Right ventricle myocardium inferior (tissue), 1 donor: ENCODE results near the gene MICAL1. TPM values are rescaled to one million over a fixed set of nuclear protein-coding genes. Genes with fewer than 3 reads are reported as not detected.

Source experiments
- ATAC-seq: fragments of 200-7000 bp; cut with Tn5 transposase; one replicate; pipeline ENCODE4 v1.9.1; 2020; ENCODE audit warnings: mild to moderate bottlenecking, moderate library complexity
- DNase-seq: peaks from one replicate; pipeline ENCODE4 v3.0.0; 2021; ENCODE audit errors: missing footprints
- intact Hi-C: fragments of 100-400 bp; cut with DNase I; formaldehyde crosslinking; loops from one replicate; pipeline ENCODE4 v1.11.0; 2022
- total RNA-seq: library from RNA; stranded (reverse); fragmentation: NEBNext Ultra II Directional; extraction: Animal tissue kit (Norgen Biotek cat#: 25700); gene quantifications from one replicate; pipeline ENCODE4 v1.2.1, GENCODE V29; 2021
- donor health status: DM: no; HTN: yes; CAD: no; lungs with severe emphysema.

The MICAL1 gene
- total RNA-seq, 1 donor from 2014 or later: 8.3 TPM

DNA sequence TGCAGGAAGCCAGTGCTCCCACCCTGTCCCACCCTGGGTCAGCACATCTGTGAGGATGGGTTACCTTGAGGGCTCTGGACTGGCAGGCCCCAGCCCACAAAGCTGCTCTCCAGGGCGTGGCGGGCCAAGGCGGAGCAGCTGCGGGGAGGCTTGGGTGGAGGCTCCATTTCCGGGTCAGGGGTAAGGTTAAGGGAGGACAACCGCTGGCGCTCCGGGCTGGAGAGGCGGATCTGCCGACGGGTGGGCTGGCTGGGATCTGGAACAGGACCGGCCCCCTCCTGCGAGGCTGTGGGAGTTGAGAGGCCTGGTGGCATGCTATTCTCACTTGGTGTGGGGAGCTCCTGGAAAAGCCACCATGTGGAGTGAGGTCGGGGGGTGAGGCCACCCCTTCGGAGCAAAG lies 9.5 kb downstream of the MICAL1 start:
- DNase-seq (no peak), ATAC-seq (no peak)
- intact Hi-C loops: no loop called here

- DNase-seq (no peak), ATAC-seq (no peak)
- intact Hi-C loops: no loop called here
Measured at GRCh38 chr6:109445382-109445781, 10.2 kb downstream of the MICAL1 start.

- ATAC-seq (no peak), DNase-seq (no peak)
- intact Hi-C loops: loop anchor here (5.0 kb wide), 1 partner anchor 39 kb away; the partner anchor contains the start of gene ZBTB24
Measured at GRCh38 chr6:109443425-109443950, 12.1 kb downstream of the MICAL1 start.

- intact Hi-C loops: loop anchor here (5.0 kb wide), 1 partner anchor 40 kb away; the partner anchor contains the start of gene ZBTB24
- ATAC-seq (no peak), DNase-seq (no peak)
Measured at GRCh38 chr6:109442393-109442924, 13.1 kb downstream of the MICAL1 start.

- intact Hi-C loops: loop anchor here (2.0 to 5.0 kb wide), 3 partner anchors 14 to 58 kb away; partner anchors contain the start of genes CD164, MICAL1 and ZBTB24
- ATAC-seq: peak; percentile 29
- peak; percentile 70 for DNase-seq
Measured at GRCh38 chr6:109441069-109441816, 14.3 kb downstream of the MICAL1 start.

DNA sequence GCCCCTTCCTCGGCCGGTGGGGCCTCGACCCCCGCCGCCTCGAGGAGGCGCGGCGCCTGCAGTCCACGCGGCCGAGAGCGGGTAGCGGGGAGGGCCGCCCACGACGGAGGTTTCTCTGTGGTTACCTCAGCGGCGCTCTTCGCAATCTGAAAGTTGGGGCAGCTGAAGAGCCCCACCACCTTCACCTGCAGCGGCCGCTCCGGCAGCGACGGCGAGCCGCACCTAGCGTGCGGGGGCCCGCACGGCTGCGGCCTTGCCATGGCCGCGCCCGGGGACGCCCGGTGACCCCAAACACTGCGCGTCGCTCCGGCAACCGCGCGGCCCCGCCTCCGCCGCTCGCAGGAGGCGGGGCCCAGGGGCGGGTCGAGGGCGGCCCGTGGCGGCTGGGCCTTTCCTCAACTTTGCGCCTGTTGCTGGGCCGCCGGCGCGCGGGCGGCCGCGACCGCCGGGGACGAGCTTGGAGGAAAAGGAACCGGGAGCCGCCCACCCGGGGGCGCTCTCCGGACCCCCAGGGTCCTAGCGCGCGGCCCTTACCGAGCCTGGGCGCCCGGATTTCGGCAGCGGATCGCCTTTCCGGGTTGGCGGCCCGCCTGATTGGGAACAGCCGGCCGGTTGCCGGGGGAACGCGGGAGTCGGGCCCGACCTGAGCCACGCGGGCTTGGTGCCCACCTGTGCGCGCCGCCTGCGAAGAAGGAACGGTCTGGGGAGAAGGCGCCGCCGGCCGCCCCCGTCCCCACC lies 15.1 kb downstream of the MICAL1 start, which contains the start of the genes PPIL6 and SMPD2:
PPIL6 (minus strand) TSS at position 298 of the 738 bp plus-strand sequence; CDS start at position 260, 38 bp downstream.
SMPD2 (plus strand) TSS at position 394 of the 738 bp plus-strand sequence. CDS start 398 bp downstream, outside the sequence.
- intact Hi-C loops: loop anchor here (2.0 to 5.0 kb wide), 3 partner anchors 14 to 58 kb away; partner anchors contain the start of genes CD164, MICAL1 and ZBTB24
- ATAC-seq (peak; percentile 95), DNase-seq (peak; percentile 94)

DNA sequence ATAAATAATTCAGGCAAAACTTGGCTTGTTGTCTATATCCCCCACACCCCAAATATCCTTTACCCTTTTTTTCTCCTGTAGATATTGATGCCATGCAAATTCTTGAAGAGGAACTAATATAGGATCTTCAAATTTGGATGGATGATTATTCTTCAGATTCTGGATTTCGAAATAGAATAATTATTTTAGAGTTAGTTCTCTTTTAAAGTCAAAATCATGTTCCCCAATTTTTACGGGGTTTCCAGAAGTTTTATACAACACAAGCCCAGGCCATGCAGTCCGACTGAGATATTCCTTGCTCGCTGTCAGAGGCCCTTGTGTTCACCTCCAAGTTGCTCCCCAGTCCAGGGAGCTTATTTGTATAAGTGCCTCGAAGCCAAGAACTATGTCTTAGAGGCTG lies 19.5 kb downstream of the MICAL1 start:
- ATAC-seq (no peak), DNase-seq (no peak)
- intact Hi-C loops: no loop called here

DNA sequence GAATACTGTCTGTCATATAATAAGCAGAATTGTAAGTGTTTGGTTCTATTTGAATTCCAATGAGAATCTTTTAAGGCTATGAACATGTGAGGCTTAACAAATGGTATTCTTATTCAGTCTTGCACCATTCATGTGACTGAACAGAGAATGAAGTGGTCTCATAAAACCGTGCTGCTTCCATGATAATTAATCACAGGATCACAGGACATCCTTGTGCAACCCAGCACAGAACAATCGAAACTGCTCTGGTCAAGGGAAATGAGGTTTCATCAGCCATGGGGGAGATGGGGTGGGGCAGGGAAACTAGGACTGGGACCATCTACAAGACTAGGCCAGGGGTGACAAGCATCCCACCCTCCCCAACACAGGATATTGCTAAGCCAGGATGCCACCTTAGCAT lies 21.1 kb downstream of the MICAL1 start:
- DNase-seq: no peak
- intact Hi-C loops: no loop called here
- ATAC-seq: no peak

GRCh38 chr6:109429496-109429895 lies 26.1 kb downstream of the MICAL1 start:
- no peak for DNase-seq
- intact Hi-C loops: no loop called here
- peak; percentile 16 for ATAC-seq

DNA sequence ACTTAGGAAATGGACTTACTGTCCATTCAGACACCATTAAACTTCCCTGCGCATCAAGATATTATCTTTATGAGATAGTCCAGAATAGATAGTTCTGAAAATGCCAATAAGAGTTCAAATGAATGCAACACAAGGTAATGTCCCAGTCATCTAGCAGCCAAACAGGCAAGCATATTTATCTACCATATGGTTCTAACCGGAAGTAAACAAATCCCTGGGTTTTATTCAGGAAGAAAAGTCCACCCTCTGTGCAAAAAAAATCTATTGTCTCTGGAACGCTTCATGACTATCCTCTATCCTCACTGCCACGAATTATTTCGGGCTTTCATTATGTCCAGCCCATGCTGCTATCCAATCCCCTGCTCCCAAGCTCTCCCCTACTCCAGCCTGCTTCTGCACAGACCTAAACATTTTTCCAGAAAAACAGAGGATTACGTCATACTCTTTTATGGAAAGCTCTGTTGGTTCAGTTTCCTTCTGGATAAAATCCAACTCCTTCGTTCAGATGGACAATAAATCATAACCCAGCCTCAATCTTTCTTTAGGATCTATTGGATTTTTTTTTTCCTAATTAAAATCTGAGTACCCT lies 26.6 kb downstream of the MICAL1 start:
- DNase-seq (no peak), ATAC-seq (peak; percentile 59)
- intact Hi-C loops: no loop called here

DNA sequence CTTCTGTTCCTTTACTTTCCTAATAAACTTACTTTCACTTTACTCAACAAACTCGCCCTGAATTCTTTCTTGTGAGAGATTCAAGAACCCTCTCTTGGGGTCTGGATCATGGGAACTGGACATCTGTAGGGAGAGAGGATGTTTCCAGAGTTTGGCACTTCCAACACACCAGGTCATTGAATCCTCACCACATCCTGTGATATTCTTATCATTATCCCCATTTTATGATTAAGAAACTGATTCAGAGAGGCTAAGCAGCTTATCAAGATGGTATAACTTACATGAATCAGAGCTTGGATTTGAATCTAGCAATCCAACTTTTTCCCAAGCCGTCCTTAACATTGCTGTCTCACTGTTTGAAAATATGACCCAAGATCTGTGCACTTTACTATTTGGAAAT lies 30.6 kb downstream of the MICAL1 start:
- intact Hi-C loops: no loop called here
- no peak for DNase-seq
- no peak for ATAC-seq

- intact Hi-C loops: no loop called here
- DNase-seq: no peak
Measured at GRCh38 chr6:109421184-109421583, 34.4 kb downstream of the MICAL1 start.

GRCh38 chr6:109420751-109421150 lies 34.8 kb downstream of the MICAL1 start:
- intact Hi-C loops: no loop called here
- no peak for ATAC-seq
- DNase-seq: no peak

More at GRCh38 chr6:109421184-109421583, 34.4 kb downstream of the MICAL1 start:
- no peak for ATAC-seq

- no peak for ATAC-seq
- DNase-seq: no peak
- intact Hi-C loops: no loop called here
Measured at GRCh38 chr6:109417646-109418045, 37.9 kb downstream of the MICAL1 start.

DNA sequence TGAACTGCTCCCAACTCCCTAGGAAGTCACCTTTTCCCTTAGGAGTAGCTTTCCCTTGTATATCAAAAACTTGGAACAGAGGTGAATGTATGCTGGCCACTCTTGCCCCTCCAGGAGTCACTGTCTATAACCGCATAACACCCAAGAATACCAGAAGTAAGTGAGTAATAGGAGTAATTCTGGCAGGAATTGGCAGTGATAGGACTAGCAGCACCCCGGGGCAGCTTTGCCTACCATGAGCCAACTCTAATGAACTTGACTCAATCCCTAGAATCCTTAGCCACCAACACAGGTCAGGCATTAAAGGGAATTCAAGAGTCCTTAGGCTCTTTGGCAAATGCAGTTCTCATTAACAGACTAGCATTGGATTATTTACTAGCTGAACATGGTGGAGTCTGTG lies 44.5 kb downstream of the MICAL1 start:
- intact Hi-C loops: no loop called here
- ATAC-seq (no peak), DNase-seq (no peak)

DNA sequence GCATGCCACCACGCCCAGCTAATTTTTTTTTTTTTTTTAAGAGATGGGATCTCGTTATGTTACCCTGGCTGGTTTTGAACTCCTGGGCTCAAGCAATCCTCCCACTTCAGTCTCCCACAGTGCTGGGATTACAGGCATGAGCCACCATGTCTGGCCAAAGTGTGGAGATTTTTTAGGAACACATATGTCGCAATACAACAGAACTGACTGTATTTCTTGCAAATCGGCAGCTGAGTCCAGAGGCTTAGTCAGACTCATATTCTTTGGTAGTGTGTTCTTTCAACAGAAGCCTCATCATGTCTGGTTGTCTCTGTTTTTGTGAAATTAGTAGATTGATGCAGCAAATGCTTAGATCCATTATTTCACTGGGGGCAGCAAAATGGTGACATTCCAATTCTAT lies 49.4 kb downstream of the MICAL1 start:
- no peak for ATAC-seq
- intact Hi-C loops: no loop called here
- no peak for DNase-seq

- ATAC-seq (no peak), DNase-seq (no peak)
- intact Hi-C loops: no loop called here
Measured at GRCh38 chr6:109397020-109397419, 58.6 kb downstream of the MICAL1 start.

DNA sequence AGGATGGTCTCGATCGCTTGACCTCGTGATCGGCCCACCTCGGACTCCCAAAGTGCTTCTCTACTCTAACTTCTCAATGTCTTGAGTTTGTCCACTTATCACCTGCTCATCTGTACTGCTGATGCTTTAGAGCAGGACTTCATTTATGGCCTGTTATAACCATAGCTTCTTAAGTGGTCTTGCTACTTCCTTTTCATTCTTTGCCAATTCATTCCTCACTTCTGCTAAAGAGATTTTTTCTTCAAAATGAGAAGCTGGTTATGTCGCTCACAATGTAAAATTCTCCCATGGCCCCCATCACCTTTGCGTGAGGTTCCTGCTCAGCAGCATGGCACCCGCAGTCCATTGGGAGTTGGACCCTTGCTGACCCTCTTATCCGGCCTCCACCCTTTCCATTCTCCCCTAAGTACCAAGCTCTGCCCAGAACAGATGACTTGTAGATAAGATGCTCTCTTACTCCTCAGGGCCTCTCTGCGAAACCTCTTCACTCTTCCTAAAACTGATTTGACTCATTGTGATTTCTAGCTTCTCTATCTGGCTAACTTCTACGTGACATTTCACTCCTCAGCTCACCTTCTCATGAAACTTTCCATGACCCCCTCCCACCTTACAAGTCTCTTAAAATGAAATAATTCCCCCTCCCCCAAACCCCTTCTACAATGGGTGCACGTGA lies 59.4 kb downstream of the MICAL1 start:
- no peak for ATAC-seq
- DNase-seq: no peak
- intact Hi-C loops: no loop called here
